GM23248 (cell line): ENCODE data around the gene MAD2L2. TPM values are rescaled to one million over a fixed set of nuclear protein-coding genes. Genes with fewer than 3 reads are reported as not detected.

Experiments
- DNase-seq: peaks from one replicate; pipeline ENCODE4 v3.0.0-alpha.2; 2015
- H2AFZ ChIP-seq: fragments of 200-600 bp; sonication (generic); 2 replicates; pipeline ENCODE4 v1.6.1; 2016; ENCODE audit warnings: antibody characterized with exemption
- H3F3A ChIP-seq: fragments of 200-600 bp; sonication (generic); 2 replicates; pipeline ENCODE4 v1.6.1; 2016; ENCODE audit warnings: mild to moderate bottlenecking, antibody characterized with exemption, mixed run types; ENCODE audit not compliant: insufficient read depth
- H3K27ac ChIP-seq: fragments of 200-600 bp; sonication (generic); 2 replicates; pipeline ENCODE4 v1.5.1; 2016; ENCODE audit warnings: mild to moderate bottlenecking
- H3K27me3 ChIP-seq: fragments of 200-600 bp; sonication (generic); replicated peaks from 2 replicates; pipeline ENCODE4 v1.6.1; 2016; ENCODE audit warnings: mild to moderate bottlenecking; ENCODE audit not compliant: insufficient read depth
- H3K36me3 ChIP-seq: fragments of 200-600 bp; sonication (generic); 2 replicates; pipeline ENCODE4 v1.6.1; 2016; ENCODE audit warnings: low read depth, mild to moderate bottlenecking
- H3K4me1 ChIP-seq: fragments of 200-600 bp; sonication (generic); 2 replicates; pipeline ENCODE4 v1.6.1; 2016; ENCODE audit warnings: mild to moderate bottlenecking; ENCODE audit not compliant: insufficient read depth
- H3K4me2 ChIP-seq: fragments of 200-600 bp; sonication (generic); one replicate; pipeline ENCODE4 v1.6.1; 2016; ENCODE audit warnings: mild to moderate bottlenecking; ENCODE audit not compliant: unreplicated experiment
- H3K4me3 ChIP-seq: fragments of 200-600 bp; sonication (generic); 2 replicates; pipeline ENCODE4 v1.5.1; 2016; ENCODE audit warnings: mild to moderate bottlenecking
- H3K79me2 ChIP-seq: fragments of 200-600 bp; sonication (generic); 2 replicates; pipeline ENCODE4 v1.6.1; 2016; ENCODE audit warnings: mild to moderate bottlenecking; ENCODE audit not compliant: insufficient read depth
- H3K9ac ChIP-seq: fragments of 200-600 bp; sonication (generic); 2 replicates; pipeline ENCODE4 v1.6.1; 2016; ENCODE audit warnings: mild to moderate bottlenecking
- H3K9me2 ChIP-seq: fragments of 200-600 bp; sonication (generic); 2 replicates; pipeline ENCODE4 v1.6.1; 2016; ENCODE audit warnings: mixed run types, mild to moderate bottlenecking, moderate library complexity; ENCODE audit not compliant: insufficient read depth
- H3K9me3 ChIP-seq: fragments of 200-600 bp; sonication (generic); one replicate; pipeline ENCODE4 v1.6.1; 2017; ENCODE audit warnings: low read depth
- H4K20me1 ChIP-seq: fragments of 200-600 bp; sonication (generic); 2 replicates; pipeline ENCODE4 v1.6.0; 2016; ENCODE audit not compliant: insufficient read depth
- EZH2 ChIP-seq: fragments of 200-600 bp; sonication (generic); IDR thresholded peaks from 2 replicates; pipeline ENCODE4 v1.6.1; 2018; ENCODE audit warnings: antibody characterized with exemption, mild to moderate bottlenecking; ENCODE audit not compliant: insufficient read depth, poor library complexity, severe bottlenecking
- EZH2phosphoT487 ChIP-seq: fragments of 200-600 bp; sonication (generic); IDR thresholded peaks from 2 replicates; pipeline ENCODE4 v1.6.1; 2018; ENCODE audit warnings: antibody characterized with exemption, moderate library complexity, mild to moderate bottlenecking, low read depth; ENCODE audit not compliant: insufficient read depth
- WGBS, 2 experiments: methylation state at CpG; one replicate each; pipeline ENCODE4 v1.1.6; 2015 to 2017; ENCODE audit warnings: low lambda C conversion rate in 2 of 2, low coverage in 1 of 2; ENCODE audit errors: missing lambda C conversion rate in 2 of 2; 5-methylcytosine and 5-hydroxymethylcytosine counted together
- in situ Hi-C: fragments of 300-500 bp; cut with MboI; formaldehyde crosslinking; loops from 2 replicates; pipeline ENCODE4 v1.15.0; 2020
- polyA plus RNA-seq: library from polyadenylated mRNA; unstranded; fragments of >200 nt; fragmentation: Nextera tagmentation; extraction: Ambion mirVana; gene quantifications from 2 replicates; pipeline ENCODE4 v1.2.1, GENCODE V29; 2016
- total RNA-seq: library from RNA; depleted of rRNA; stranded (reverse); fragments of >200 nt; shearing (Covaris generic); gene quantifications from 2 replicates; pipeline ENCODE4 v1.2.3, GENCODE V29; 2014

Gene MAD2L2
- total and polyA plus RNA-seq, 2 experiments from 2014 or later, result 61.2 to 70.6 TPM

- H3K27me3 ChIP-seq, result no peaks in the 10 kb centered on the region
- H3K9me2 ChIP-seq, result no peaks in the 10 kb centered on the region
- 0 out of 2 replicates have a peak, but pooled peaks cover 4% of the 10 kb centered on the region for H3F3A ChIP-seq
- DNase-seq, result peak; percentile 42
- WGBS, 2 experiments, result 98 to 100% methylated on average over 4 of the region's 4 CpGs
- no peaks in the 10 kb centered on the region for H3K79me2 ChIP-seq
- H3K9ac ChIP-seq, result no peak overlapping the region
- H4K20me1 ChIP-seq, result no peaks in the 10 kb centered on the region
- TF ChIP-seq EZH2phosphoT487, result no peak
- no peak for TF ChIP-seq EZH2
- H3K27ac ChIP-seq, result no peak overlapping the region
- in situ Hi-C loops, result no loop called here
- H3K9me3 ChIP-seq, result no peaks in the 10 kb centered on the region
- peaks cover 18% of the 10 kb centered on the region for H3K4me1 ChIP-seq
- no peak overlapping the region for H2AFZ ChIP-seq
- H3K36me3 ChIP-seq, result no peaks in the 10 kb centered on the region
- no peak overlapping the region for H3K4me2 ChIP-seq
- no peak overlapping the region for H3K4me3 ChIP-seq
Observed at GRCh38 chr1:11728126-11728806, 47.3 kb upstream of the MAD2L2 start.

- H3K9me2 ChIP-seq, result no peaks in the 10 kb centered on the region
- H3K79me2 ChIP-seq, result no peaks in the 10 kb centered on the region
- no peak for DNase-seq
- H3K27me3 ChIP-seq, result 0 out of 2 replicates have a peak, but pooled peaks cover 4% of the 10 kb centered on the region
- H2AFZ ChIP-seq, result no peak overlapping the region
- H3K36me3 ChIP-seq, result no peaks in the 10 kb centered on the region
- peaks cover 14% of the 10 kb centered on the region for H3K4me1 ChIP-seq
- H4K20me1 ChIP-seq, result no peaks in the 10 kb centered on the region
- 0 out of 2 replicates have a peak, but pooled peaks cover 4% of the 10 kb centered on the region for H3F3A ChIP-seq
- WGBS, 2 experiments, result 96 to 97% methylated on average over 4 of the region's 4 CpGs
- no peak overlapping the region for H3K27ac ChIP-seq
- H3K4me3 ChIP-seq, result no peak overlapping the region
- no peak for TF ChIP-seq EZH2phosphoT487
- TF ChIP-seq EZH2, result no peak
- no peak overlapping the region for H3K9ac ChIP-seq
- H3K9me3 ChIP-seq, result no peaks in the 10 kb centered on the region
- in situ Hi-C loops, result no loop called here
- H3K4me2 ChIP-seq, result no peak overlapping the region
Observed at GRCh38 chr1:11727119-11727518, 46.2 kb upstream of the MAD2L2 start.

DNA sequence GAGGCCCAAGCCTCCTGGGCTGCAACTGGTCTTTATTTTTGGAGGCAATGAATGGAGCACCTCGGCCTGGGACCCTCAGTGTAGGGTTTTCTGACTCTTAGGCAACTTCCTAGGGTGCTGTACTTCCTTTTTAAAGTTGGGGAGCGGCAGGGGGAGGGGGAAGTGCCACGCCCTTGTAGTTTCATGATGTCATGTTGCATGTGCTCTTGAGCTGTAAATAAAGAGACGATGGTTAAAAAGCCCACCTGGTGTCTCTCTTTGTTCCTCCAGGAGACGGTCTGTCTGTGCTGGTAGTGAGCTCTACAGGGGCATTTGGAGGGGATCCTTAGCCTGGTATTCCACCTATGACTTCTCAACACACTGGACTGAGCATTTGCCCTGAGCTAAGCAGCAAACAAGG is 44.7 kb upstream of the MAD2L2 start:
- Histone ChIP-seq H3K27me3 (0 out of 2 replicates have a peak, but pooled peaks cover 5% of the 10 kb centered on the region), H3K9ac (no peak overlapping the region), H3K4me2 (no peak overlapping the region), H2AFZ (no peak overlapping the region), H4K20me1 (no peaks in the 10 kb centered on the region), H3K9me2 (no peaks in the 10 kb centered on the region), H3K4me3 (no peak overlapping the region), H3K9me3 (no peaks in the 10 kb centered on the region), H3K36me3 (no peaks in the 10 kb centered on the region), H3K4me1 (peaks cover 3% of the 10 kb centered on the region), H3K79me2 (no peaks in the 10 kb centered on the region), H3K27ac (no peak overlapping the region), H3F3A (0 out of 2 replicates have a peak, but pooled peaks cover 4% of the 10 kb centered on the region)
- 73 to 82% methylated on average over 5 of the region's 5 CpGs for WGBS, 2 experiments
- in situ Hi-C loops, result no loop called here
- no peak for TF ChIP-seq EZH2phosphoT487
- no peak for TF ChIP-seq EZH2
- DNase-seq, result no peak

- DNase-seq, result no peak
- Histone ChIP-seq H3K9me3 (no peaks in the 10 kb centered on the region), H3K27me3 (0 out of 2 replicates have a peak, but pooled peaks cover 5% of the 10 kb centered on the region), H3K4me3 (no peak overlapping the region), H3K4me1 (no peaks in the 10 kb centered on the region), H3K9me2 (no peaks in the 10 kb centered on the region), H3K36me3 (no peaks in the 10 kb centered on the region), H3K4me2 (no peak overlapping the region), H3K79me2 (no peaks in the 10 kb centered on the region), H3F3A (no peaks in the 10 kb centered on the region), H3K27ac (no peak overlapping the region), H4K20me1 (no peaks in the 10 kb centered on the region), H3K9ac (no peak overlapping the region), H2AFZ (no peak overlapping the region)
- in situ Hi-C loops, result no loop called here
- no peak for TF ChIP-seq EZH2phosphoT487
- no peak for TF ChIP-seq EZH2
- 35 to 58% methylated on average over 2 of the region's 2 CpGs for whole genome bisulfite sequencing, 2 experiments
Observed at GRCh38 chr1:11722538-11722937, 41.6 kb upstream of the MAD2L2 start.
